ENCODE data around the gene CCL8.

CCL8 gene

GRCh38 chr17:34319039-34319483 is at the start of gene CCL8:
Gene CCL8, plus strand, starts transcription at chr17:34319435. Its CDS starts 67 bp downstream, at chr17:34319502.
- no peak for DNase-seq

GRCh38 chr17:34269969-34270368 is 49.3 kb upstream of the CCL8 start, which contains the start of gene CCL7:
Gene CCL7, plus strand, starts transcription at chr17:34270221. Its CDS starts 70 bp downstream, at chr17:34270291.
- no peak for DNase-seq

- no peak for DNase-seq
Observed at GRCh38 chr17:34275881-34276280, 43.4 kb upstream of the CCL8 start.

GRCh38 chr17:34276826-34277225 is 42.4 kb upstream of the CCL8 start:
- no peak for DNase-seq

GRCh38 chr17:34283571-34283970 is 35.7 kb upstream of the CCL8 start:
- DNase-seq = no peak

GRCh38 chr17:34285286-34285792 is 33.9 kb upstream of the CCL8 start, which contains the start of gene CCL11:
Gene CCL11, plus strand, starts transcription at chr17:34285742. Its CDS starts 67 bp downstream, at chr17:34285809.
- no peak for DNase-seq

GRCh38 chr17:34287875-34288274 is 31.4 kb upstream of the CCL8 start:
- DNase-seq = no peak

GRCh38 chr17:34290586-34290985 is 28.6 kb upstream of the CCL8 start:
- DNase-seq = no peak

GRCh38 chr17:34291721-34292348 is 27.4 kb upstream of the CCL8 start:
- no peak for DNase-seq

GRCh38 chr17:34299027-34299426 is 20.2 kb upstream of the CCL8 start:
- no peak for DNase-seq

GRCh38 chr17:34299956-34300577 is 19.2 kb upstream of the CCL8 start:
- DNase-seq = no peak

- no peak for DNase-seq
Observed at GRCh38 chr17:34300652-34301370, 18.4 kb upstream of the CCL8 start.

GRCh38 chr17:34301986-34302385 is 17.2 kb upstream of the CCL8 start:
- no peak for DNase-seq

- DNase-seq = no peak
Observed at GRCh38 chr17:34302636-34303035, 16.6 kb upstream of the CCL8 start.

- DNase-seq = no peak
Observed at GRCh38 chr17:34303606-34304005, 15.6 kb upstream of the CCL8 start.

GRCh38 chr17:34305061-34305460 is 14.2 kb upstream of the CCL8 start:
- DNase-seq = no peak

GRCh38 chr17:34305606-34306005 is 13.6 kb upstream of the CCL8 start:
- DNase-seq = no peak

- DNase-seq = no peak
Observed at GRCh38 chr17:34306466-34306865, 12.8 kb upstream of the CCL8 start.

- DNase-seq = no peak
Observed at GRCh38 chr17:34307110-34307509, 12.1 kb upstream of the CCL8 start.

- no peak for DNase-seq
Observed at GRCh38 chr17:34308371-34308770, 10.9 kb upstream of the CCL8 start.

- no peak for DNase-seq
Observed at GRCh38 chr17:34311291-34311690, 7.9 kb upstream of the CCL8 start.

GRCh38 chr17:34312080-34312479 is 7.2 kb upstream of the CCL8 start:
- DNase-seq = no peak

- DNase-seq = no peak
Observed at GRCh38 chr17:34313164-34313563, 6.1 kb upstream of the CCL8 start.

GRCh38 chr17:34314279-34314678 is 5.0 kb upstream of the CCL8 start:
- no peak for DNase-seq

Data from activated CD4-positive, alpha-beta T cell treated with anti-CD3 and anti-CD28 coated beads, Interleukin-2, amount 50 U/mL, for 4 hours (primary cell).